ENCODE results near the gene HAAO.

Gene HAAO

DNA sequence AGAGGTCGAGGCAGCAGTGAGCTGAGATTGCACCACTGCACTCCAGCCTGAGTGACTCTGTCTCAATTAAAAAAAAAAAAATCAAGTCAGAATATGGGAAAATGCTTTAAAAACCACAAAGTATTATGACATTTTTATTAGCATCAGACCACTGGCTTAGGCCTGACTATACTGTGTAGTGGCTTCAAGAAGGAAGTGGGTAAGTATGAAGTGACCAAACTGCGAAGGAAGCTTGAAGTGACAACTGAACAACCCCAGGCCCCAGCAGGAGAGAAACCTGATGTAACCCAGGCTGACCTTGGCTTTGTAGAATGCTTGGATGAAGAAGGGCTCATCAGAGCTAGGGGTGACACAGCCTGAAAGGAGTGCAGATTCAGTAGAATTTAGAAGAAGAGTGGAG, 21.4 kb upstream of the HAAO start:
- no peak for DNase-seq (ENCODE audit: low read depth in 2 of 2)

DNA sequence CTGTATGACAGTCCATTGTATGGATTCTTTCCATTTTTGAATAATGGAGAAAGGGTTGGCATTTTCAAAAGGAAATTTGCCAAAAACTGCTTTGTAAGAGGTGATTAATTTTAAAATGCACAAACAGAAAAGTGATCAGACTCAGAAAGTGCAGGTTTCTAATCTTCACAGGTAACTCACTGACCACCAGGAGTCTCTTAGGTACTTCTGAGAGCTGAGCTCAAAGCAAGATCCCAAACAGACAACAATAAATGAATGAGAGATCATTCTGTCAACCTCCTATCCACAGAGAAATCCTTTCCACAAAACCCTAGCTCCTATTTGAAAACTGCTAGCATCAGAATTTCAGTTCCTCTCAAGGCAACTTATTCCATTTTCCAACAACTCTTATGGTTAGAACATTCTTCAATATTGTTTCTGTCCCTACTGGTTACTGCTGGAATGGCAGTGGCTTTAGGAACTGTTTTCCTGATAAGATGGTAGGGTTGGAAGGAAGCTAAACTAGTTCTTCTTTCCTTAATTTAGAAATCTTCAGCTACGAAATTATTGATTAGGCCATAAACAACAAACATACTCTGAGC, 20.6 kb upstream of the HAAO start:
- no peak for DNase-seq (ENCODE audit: low read depth in 2 of 2)

DNA sequence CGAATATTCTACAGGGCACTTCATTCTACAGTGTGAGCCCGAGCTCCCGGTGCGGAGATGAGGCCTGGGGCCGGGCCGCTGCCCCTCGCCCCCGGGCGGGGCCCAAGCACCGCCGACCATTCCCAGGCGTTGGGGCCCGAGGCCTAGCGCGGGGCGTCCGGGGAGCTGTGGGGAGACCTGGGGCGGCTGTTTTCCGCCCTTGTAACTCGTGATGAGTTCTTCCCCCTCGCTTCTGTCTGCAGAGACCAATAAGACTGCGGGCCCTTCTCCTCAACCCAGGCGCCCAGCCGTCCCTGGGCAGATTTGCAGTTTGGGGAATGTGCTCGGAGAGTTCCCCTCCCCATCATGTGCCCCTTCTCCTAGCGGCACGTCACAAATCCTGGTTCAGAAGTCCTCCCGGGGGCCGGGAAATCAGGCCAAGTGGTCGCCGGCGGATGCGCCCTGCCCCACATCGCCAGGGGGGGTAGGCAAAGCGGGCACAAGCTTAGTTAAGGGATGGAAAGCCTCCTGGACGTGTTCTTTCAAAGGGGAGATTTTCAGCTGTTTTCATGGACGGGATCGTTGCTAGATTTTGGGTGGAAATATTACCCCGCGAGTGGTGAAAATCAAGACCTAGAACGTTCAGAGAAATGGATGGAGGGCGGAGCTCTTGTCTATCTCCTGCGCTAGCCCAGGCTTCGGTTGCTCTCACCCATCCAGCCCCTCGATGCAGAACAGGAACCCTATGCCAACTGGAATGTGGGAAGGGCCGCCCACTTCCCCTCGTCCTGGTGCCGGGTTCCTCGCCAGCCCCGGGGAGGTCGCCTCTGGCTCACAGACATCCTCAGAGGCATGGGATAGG, 18.8 kb upstream of the HAAO start:
- DNase-seq (ENCODE audit: low read depth in 2 of 2): peak in 1 of 2 donors; percentile 6

- peak; percentile 91 for DNase-seq (ENCODE audit: low read depth in 2 of 2)
These were observed 18.0 kb upstream of the HAAO start for GRCh38 chr2:42810121-42810970.

DNA sequence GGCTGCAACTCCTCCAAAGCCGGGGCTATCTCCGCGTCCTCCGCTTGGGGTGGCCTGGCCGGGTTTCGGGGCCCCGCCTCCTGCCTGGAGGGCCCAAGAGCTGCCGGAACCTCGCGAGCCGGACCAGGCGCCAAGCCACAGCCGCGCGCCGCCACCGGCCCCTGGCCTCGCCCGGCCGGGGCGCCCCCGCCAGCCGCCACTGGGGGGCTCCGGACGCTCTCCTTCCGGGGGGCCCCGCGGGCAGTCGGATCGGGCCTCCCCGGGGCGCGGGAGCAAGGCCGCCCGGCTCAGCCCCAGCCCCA, 17.4 kb upstream of the HAAO start:
- DNase-seq (ENCODE audit: low read depth in 2 of 2): no peak

GRCh38 chr2:42809131-42809818, 16.9 kb upstream of the HAAO start:
- no peak for DNase-seq (ENCODE audit: low read depth in 2 of 2)

- DNase-seq (ENCODE audit: low read depth in 2 of 2): no peak
These were observed 15.9 kb upstream of the HAAO start for GRCh38 chr2:42808301-42808700.

GRCh38 chr2:42806786-42807185, 14.4 kb upstream of the HAAO start:
- no peak for DNase-seq (ENCODE audit: low read depth in 2 of 2)

- no peak for DNase-seq (ENCODE audit: low read depth in 2 of 2)
These were observed 12.5 kb upstream of the HAAO start for GRCh38 chr2:42804891-42805290.

DNA sequence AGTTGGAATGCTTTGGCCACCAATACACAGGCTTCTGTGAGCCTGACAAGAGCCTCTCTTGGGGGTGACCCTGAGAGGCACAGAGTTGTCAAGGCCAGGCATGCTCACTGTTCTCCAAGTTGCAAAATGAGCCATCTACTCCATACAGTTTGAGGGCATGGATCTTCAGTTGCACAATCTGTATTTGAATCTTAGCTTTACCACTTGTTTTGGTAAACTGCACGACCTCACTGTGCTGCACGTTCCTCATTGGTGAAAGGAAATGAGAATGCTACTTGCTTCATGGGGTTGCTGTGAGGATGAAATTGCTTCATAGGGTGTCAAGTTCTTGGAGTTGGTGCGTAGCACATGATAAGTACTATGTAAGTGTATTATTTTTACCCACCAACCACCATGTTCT, 12.0 kb upstream of the HAAO start:
- no peak for DNase-seq (ENCODE audit: low read depth in 2 of 2)

- no peak for DNase-seq (ENCODE audit: low read depth in 2 of 2)
These were observed 9.8 kb upstream of the HAAO start for GRCh38 chr2:42802150-42802549.

GRCh38 chr2:42801381-42801780, 9.0 kb upstream of the HAAO start:
- DNase-seq (ENCODE audit: low read depth in 2 of 2): no peak

DNA sequence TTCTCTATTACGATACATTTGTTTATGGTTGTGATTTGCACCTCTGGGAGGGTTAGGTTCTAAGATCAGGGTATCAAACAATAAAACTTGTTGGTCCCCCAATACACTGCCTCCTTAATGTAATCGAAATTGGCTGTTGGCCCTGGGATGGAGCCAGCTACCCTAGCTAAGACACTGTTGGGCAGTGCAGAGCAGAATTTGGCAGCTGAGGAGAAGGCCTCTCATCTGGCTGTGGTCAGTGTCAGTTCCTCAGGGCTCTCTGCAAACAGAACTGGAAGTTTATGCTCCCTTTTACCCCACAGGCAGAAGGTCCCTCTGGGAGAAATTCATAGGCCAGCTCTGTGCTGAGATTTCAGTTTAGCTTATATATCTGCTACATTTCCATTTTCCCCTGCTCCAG, 8.6 kb upstream of the HAAO start:
- no peak for DNase-seq (ENCODE audit: low read depth in 2 of 2)

DNA sequence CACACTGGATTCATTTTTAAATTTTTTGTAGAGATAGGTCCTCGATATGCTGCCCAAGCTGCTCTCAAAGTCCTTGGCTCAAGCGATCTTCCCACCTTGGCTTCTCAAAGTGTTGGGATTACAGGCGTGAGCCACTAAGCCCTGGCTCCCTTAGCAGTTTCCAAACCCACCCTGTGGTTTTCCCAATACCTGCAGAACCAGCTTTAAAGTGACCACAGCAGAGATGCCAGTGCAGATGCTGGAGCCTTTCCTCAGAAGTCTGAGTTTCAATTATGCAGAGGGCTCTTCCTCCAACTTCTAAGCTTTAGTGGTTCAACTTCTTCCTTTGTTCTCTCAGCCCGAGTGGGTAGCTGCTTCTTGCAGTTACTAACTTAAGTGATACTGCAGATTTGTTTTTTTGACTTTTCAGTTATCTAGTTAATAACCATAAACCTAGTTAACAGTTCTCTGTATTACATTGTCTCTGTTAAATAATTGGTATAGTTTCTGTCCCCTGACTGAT, 8.1 kb upstream of the HAAO start:
- DNase-seq (ENCODE audit: low read depth in 2 of 2): no peak

DNA sequence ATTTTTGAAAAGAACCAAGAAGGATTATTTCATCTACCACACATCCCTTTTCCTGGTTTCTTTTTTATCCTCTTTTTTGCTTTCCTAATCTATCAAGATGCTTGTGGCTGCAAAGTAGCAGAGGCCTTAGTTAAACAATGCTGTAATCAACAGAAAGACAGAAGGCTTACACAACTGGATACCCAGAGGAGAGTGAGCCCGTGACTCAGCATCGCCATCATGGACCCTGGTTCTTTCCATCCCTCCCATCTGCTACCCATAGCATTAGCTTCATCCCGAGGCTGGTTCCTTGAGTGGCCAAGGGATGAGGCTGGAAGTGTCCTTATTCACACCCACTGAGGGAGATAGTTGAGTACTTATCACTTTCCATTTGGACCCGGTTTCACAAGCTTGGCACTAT, 7.5 kb upstream of the HAAO start:
- no peak for DNase-seq (ENCODE audit: low read depth in 2 of 2)

DNA sequence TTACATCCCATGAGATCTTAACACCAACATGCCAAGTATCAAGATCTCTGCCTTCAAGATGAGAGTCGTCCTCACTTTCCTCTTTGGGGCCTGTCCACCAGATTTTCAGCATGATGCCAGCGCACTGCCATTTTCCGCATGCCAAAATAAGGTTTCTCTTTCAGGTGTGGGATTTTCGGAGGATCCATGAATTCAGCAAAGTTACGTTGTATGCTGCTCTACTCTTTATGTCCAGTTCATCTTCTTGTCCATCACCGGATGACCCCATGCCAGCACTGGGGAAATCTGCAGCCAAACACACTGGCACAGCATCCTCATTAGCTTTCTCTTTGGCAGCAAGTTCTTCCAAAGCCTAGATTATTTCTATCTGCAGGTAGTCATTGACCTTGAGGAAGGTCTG, 4.9 kb upstream of the HAAO start:
- no peak for DNase-seq (ENCODE audit: low read depth in 2 of 2)

DNA sequence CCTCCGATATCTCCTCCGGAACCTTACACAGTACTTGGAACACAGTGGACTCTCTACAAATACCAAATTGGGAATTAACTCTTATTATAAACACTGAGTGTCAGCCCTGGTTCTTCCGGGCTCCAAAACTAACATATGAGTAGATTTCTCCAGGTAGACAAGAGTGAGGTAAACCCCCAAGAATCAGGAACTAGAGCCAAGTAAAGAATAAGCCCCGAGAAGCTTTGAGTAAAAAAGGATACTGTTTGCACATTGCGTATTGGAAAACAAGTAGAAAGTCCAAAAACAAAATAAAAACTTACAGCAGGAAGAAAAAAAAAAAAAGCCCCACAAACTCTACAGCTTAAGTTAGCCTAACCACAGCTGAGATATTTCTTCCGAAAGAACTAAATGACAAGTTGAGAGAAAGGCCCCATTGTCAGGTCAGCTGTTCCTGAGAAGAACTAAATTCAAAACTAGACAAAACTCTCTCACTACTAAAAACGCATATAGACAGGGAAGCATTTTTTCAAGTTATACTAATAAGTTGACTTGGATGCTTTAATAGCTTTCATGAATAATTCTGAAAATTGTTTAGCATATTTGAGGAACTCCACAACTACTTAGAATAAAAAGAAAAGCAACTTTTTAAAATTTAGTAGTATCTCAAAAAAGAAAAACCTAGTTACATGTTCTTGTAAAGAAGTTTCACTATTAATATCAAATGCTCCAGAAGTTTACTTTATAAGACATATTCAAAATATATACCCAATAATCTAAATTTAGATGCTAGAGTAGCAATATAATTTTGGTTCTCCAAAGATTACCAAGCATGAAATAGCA, 4.3 kb upstream of the HAAO start:
- no peak for DNase-seq (ENCODE audit: low read depth in 2 of 2)

GRCh38 chr2:42795841-42796301, 3.5 kb upstream of the HAAO start:
- DNase-seq (ENCODE audit: low read depth in 2 of 2): no peak

GRCh38 chr2:42795275-42795674, 2.9 kb upstream of the HAAO start:
- no peak for DNase-seq (ENCODE audit: low read depth in 2 of 2)

DNA sequence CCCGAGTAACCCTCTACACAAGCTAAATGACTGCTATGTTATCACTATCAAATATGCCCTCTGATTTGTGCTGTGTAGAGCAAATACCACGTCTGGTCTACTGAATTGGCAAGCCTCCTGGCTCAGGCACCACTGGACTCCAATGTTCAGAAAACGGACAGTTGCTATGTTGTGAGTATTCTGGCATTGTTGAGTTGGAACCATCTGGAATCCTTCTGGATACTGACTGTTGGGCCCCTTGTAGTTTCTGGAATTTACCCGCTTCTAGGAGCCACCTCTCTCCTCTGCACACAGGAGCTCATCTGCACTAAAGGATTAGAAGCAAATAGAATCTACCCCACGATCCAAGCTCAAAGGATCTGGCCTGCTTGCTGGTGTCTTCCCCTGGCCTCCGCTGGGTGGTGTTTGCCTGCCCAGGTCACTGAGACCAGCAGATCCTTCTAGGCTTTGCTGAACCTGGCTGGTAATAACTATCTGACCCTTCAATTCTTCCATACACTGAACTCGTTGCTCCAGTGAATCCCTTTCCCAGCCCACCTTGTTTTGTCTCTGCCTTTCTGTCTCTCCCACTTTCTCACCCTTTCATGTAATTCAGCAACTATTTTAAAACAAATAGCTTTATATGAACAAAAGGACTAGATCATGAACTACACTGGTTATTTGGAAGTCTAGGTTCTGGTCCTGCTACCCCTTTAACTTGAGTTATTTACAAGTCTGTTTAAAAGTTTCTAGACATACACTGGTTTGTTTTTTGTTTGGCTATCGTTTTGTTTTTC, 2.1 kb upstream of the HAAO start:
- DNase-seq (ENCODE audit: low read depth in 2 of 2): no peak

Data from stimulated activated CD8-positive, alpha-beta memory T cell treated with anti-CD3 and anti-CD28 coated beads, Interleukin-7, amount 100 ng/mL, for 1 hour (primary cell).